CD4-positive, alpha-beta T cell treated with Interleukin-12 subunit alpha and Interleukin-12 subunit beta, for 1 hour (primary cell): ENCODE results near the gene FHL3.
"Not testable (repeated sequence)": the region's sequence is repeated elsewhere in the genome, so short reads cannot be mapped to it uniquely, and the experiment has no call there.

Experiments used
- DNase-seq: peaks from one replicate; pipeline ENCODE4 v3.0.0-alpha.2; 2020

The FHL3 gene

DNA sequence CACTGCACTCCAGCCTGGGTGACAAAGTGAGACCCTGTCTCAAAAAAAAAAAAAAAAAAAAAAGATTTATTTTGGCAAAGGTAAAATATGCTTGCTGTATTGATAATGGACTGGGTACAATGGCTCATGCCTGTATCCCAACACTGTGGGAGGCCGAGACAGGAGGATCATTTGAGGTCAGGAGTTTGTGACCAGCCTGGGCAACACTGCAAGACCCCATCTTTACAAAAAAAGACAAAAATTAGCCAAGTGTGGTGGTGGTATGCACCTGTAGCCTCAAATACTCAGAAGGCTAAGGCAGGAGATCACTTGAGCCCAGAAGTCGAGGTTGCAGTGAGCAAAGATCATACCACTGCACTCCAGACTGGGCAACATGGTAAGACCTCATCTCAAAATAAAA is 21.8 kb downstream of the FHL3 start:
- DNase-seq = no peak

- DNase-seq = no peak
Observed at GRCh38 chr1:37978541-37978940, 26.8 kb downstream of the FHL3 start.

DNA sequence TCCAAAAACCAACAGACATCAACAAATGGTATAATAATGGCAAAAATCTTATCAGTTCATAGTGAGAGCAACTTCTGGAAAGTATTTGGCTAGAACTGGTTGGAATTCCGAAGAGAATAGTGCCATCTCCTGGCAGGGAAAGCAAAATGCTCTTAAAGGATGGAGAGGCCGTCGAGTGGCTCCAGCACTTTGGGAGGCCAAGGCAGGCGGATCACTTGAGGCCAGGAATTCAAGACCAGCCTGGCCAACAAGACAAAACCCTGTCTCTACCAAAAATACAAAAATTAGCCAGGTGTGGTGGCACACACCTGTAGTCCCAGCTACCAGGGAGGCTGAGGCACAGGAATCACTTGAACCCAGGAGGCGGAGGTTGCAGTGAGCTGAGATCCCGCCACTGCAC is 30.2 kb downstream of the FHL3 start:
- DNase-seq = peak; percentile 28

DNA sequence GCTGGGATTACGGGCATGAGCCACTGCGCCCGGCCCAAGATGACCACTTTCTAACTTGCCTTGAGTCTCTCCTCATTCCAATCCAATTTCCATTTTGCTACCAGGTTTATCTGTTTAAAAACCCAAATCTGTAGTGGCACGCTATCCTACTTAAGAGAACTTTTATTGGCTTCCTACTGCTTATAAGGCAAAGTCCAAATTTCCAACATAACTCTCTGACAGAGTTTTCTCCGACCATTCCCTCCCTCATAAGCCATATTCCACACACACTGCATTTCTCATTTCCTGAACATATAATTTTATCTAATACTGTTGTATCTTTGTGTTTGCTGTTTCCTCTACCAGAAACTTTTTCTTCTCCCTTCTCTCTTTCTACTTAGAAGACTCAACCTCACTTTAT is 30.7 kb downstream of the FHL3 start:
- no peak for DNase-seq

DNA sequence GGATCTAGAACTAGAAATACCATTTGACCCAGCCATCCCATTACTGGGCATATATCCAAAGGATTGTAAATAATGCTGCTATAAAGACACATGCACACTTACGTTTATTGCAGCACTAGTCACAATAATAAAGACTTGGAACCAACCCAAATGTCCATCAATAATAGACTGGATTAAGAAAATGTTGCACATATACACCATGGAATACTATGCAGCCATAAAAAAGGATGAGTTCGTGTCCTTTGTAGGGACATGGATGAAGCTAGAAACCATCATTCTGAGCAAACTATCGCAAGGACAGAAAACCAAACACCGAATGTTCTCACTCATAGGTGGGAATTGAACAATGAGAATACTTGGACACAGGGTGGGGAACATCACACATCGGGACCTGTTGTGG is 31.6 kb downstream of the FHL3 start:
- DNase-seq = not testable (repeated sequence)

- DNase-seq = no peak
Observed at GRCh38 chr1:37965301-37965700, 40.0 kb downstream of the FHL3 start.

- not testable (repeated sequence) for DNase-seq
Observed at GRCh38 chr1:37964106-37964505, 41.2 kb downstream of the FHL3 start.

GRCh38 chr1:37958690-37959089 is 46.6 kb downstream of the FHL3 start:
- DNase-seq = no peak

DNA sequence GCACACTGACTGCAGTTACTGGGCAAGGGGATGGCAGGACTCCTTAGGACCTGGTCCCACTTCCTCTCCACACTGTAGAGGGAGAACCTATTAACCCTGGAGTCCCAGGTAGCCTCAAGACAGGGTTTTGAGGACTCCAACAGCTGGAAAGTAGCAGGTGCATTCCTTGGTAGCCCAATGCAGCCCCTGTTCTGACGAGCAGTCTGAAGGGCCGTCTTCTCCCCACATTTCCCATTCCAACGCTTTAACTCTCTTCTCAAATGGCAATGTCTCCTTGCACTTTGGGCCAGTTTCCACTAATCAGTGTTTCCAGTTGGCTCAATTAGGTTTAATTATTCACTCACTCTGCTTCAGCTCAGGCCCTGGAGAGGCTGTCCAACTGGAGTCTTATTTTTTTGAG is 49.6 kb downstream of the FHL3 start:
- no peak for DNase-seq

GRCh38 chr1:37954316-37954971 is 50.9 kb downstream of the FHL3 start:
- no peak for DNase-seq

- DNase-seq = no peak
Observed at GRCh38 chr1:37952738-37953137, 52.6 kb downstream of the FHL3 start.

GRCh38 chr1:37951783-37952624 is 53.3 kb downstream of the FHL3 start:
- DNase-seq = no peak

DNA sequence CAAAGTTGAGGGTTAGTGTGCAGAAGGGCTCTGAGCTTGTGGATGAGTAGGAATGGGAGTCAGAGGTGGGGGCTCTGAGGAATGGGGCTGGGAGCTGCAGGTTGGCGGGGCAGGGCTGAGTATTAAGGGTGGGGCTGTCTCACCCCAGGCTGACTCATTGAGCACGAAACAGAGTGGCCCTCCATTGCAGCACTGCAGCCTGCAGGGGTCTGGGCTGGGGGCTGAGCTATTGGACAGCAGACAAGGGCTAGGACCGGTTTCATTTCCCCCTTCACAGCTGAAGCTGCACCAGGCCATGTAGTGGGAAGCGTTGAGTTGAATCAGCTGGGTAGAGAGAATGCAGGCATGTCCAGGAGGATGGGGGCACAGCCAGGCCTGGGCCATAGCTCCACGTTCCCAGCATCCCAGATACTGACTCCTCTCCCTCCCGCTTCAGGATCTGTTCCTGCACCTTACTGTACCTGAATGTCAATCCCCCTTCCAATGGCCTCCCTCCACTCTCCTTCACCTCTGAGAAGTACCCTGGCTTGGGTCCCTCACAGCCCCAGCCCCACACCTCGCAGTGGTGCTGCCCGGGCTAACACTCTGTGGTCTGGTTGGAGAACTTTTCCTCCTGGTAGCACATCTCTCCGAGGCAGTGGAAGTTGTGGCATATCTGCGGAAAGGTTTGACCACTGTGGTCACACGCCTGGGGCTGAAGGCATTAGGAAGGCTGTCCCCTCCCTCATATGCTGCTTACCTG is 54.1 kb downstream of the FHL3 start:
- no peak for DNase-seq

DNA sequence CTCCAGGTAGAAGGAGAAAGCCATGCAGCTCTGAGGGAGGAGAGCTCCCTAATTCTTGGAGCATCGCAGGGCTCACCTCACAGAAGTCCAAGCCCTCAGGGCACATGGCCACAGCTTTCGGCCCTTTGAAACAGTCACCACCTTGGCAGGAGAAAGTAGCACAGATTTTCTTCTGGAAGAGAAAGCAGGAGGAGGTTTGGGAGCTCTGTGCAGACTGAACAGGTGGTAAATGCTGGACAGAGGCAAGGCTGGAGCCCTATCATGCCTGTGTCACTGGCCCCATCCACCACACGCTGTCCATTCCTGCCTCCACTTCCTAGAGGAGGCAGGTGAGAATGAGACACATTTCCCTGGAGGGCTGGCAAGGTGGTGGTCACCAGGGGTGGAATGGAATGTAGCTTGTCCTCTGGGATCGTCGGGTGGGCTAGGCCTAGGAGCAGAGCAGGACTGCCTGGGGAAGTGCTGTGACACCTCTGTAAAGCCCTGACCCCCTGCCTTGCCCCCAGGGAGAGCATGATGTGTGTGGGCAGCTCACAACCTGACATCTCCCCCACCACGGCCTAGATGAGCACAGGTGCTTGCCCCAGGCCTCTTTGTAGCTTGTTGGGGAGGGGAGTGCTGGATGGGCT is 55.7 kb downstream of the FHL3 start:
- no peak for DNase-seq

GRCh38 chr1:37948841-37949240 is 56.5 kb downstream of the FHL3 start:
- no peak for DNase-seq

DNA sequence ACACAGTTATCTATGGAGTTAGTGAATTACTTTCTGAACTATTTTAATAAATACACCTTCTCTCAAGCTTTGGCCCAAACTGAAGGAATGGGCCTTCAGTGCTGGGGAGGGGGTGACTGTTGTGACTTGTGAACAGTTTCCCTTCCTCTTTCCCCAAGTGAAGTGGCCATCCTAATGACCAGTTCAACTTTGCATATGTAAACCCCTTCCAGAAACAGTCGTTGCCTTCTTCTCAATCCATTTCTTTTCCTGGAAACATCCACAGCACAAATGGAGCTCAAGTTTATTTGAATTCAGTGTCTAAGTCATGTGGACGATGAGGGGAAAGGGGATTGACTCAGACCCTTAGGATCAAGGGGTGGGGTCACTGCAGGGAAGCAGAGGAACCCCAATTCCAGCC is 57.1 kb downstream of the FHL3 start:
- DNase-seq = no peak

GRCh38 chr1:37947364-37947763 is 58.0 kb downstream of the FHL3 start:
- DNase-seq = no peak
